C4-2B (cell line): ENCODE data around the gene C1orf185.

Experiments
- ZFX ChIP-seq: fragments of 450-650 bp; IDR thresholded peaks from 2 replicates; pipeline ENCODE4 v1.6.1; 2017
- TF ChIP-seq, protein P1 (sequence below): fragments of 450-650 bp; conservative IDR thresholded peaks from 2 replicates; pipeline ENCODE4 v1.5.1; 2017; ENCODE audit warnings: mild to moderate bottlenecking

DNA sequence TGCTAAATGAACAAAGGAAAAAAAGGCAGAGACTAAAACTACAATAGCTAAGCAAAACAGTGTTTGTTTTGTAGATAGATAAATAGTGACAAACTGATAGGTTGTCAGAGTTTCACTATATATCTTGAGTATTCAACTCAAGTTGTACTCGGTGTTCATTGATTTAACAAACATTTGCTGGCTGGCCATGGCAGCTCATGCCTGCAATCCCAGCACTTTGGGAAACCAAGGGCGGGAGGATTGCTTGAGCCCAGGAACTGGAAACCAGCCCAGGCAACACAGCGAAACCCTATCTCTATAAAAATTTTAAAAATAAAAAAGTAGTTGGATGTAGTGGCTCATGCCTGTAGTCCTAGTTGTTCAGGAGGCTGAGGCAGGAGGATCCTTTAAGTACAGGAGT, 17.3 kb downstream of the C1orf185 start:
- TF ChIP-seq, protein P1, sequence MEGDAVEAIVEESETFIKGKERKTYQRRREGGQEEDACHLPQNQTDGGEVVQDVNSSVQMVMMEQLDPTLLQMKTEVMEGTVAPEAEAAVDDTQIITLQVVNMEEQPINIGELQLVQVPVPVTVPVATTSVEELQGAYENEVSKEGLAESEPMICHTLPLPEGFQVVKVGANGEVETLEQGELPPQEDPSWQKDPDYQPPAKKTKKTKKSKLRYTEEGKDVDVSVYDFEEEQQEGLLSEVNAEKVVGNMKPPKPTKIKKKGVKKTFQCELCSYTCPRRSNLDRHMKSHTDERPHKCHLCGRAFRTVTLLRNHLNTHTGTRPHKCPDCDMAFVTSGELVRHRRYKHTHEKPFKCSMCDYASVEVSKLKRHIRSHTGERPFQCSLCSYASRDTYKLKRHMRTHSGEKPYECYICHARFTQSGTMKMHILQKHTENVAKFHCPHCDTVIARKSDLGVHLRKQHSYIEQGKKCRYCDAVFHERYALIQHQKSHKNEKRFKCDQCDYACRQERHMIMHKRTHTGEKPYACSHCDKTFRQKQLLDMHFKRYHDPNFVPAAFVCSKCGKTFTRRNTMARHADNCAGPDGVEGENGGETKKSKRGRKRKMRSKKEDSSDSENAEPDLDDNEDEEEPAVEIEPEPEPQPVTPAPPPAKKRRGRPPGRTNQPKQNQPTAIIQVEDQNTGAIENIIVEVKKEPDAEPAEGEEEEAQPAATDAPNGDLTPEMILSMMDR = no peak
- TF ChIP-seq ZFX = no peak
